ENCODE data around the gene MLLT6. TPM values are rescaled to one million over a fixed set of nuclear protein-coding genes. Genes with fewer than 3 reads are reported as not detected.
A peak's percentile ranks its signal among the peaks of the same experiment; 100 is the strongest.

MLLT6 gene
- total and polyA plus RNA-seq, 2 of the 13 experiments (the other 11 are each of a cell fraction or from before 2014, with no cell fraction given): 50.7 to 69.5 TPM

GRCh38 chr17:38663125-38663751 is 41.8 kb upstream of the MLLT6 start (continued):
- no peak for TF ChIP-seq ZNF18 (CRISPR knock-in tag; IDR thresholded peaks at IDR 0.05; ENCODE audit: insufficient replicate concordance)
- TF ChIP-seq SMARCE1 (IDR thresholded peaks at IDR 0.05; ENCODE audit: borderline replicate concordance): no peak
- peak; percentile 95 for TF ChIP-seq MYC (CRISPR knock-in tag; IDR thresholded peaks at IDR 0.05; ENCODE audit: borderline replicate concordance)
- peak; percentile 71; the same call in 1 of the 2 replicates for TF ChIP-seq SPEN (CRISPR knock-in tag; IDR thresholded peaks at IDR 0.05; ENCODE audit: low read depth)
- TF ChIP-seq DDIT3 (CRISPR knock-in tag; IDR thresholded peaks at IDR 0.05): no peak
- TF ChIP-seq ZNF772 (CRISPR knock-in tag; IDR thresholded peaks at IDR 0.05): peak; percentile 83; the same call in 1 of the 2 replicates
- TF ChIP-seq ZNF670 (CRISPR knock-in tag; IDR thresholded peaks at IDR 0.05; ENCODE audit: borderline replicate concordance): no peak
- TF ChIP-seq FOXO4 (CRISPR knock-in tag; conservative IDR thresholded peaks at IDR 0.05): no peak
- no peak for TF ChIP-seq NONO (IDR thresholded peaks at IDR 0.05)
- peak; percentile 93 for TF ChIP-seq NONO (CRISPR knock-in tag; conservative IDR thresholded peaks at IDR 0.05)
- no peak for TF ChIP-seq ZNF678 (CRISPR knock-in tag; IDR thresholded peaks at IDR 0.05)
- TF ChIP-seq TCF7L2 (IDR thresholded peaks at IDR 0.05; ENCODE audit: low read depth, low read length): no peak
- peak; percentile 43; the same call in 1 of the 2 replicates for TF ChIP-seq TFDP1 (CRISPR knock-in tag; IDR thresholded peaks at IDR 0.05; ENCODE audit: borderline replicate concordance)
- TF ChIP-seq JUNB (CRISPR knock-in tag; IDR thresholded peaks at IDR 0.05; ENCODE audit: borderline replicate concordance): no peak
- TF ChIP-seq XBP1 (CRISPR knock-in tag; IDR thresholded peaks at IDR 0.05): no peak
- TF ChIP-seq ZNF331 (CRISPR knock-in tag; IDR thresholded peaks at IDR 0.05): peak; percentile 89
- TF ChIP-seq MED8 (CRISPR knock-in tag; IDR thresholded peaks at IDR 0.05; ENCODE audit: insufficient replicate concordance): peak; percentile 64
- TF ChIP-seq DNMT3B (CRISPR knock-in tag; conservative IDR thresholded peaks at IDR 0.05): peak; percentile 71; the same call in 1 of the 2 replicates
- TF ChIP-seq ZNF235 (CRISPR knock-in tag; IDR thresholded peaks at IDR 0.05; ENCODE audit: borderline replicate concordance): no peak
- no peak for TF ChIP-seq IRF1 (CRISPR knock-in tag; IDR thresholded peaks at IDR 0.05; ENCODE audit: low read depth)
- TF ChIP-seq ZC3H4 (CRISPR knock-in tag; IDR thresholded peaks at IDR 0.05; ENCODE audit: borderline replicate concordance): no peak
- peak; percentile 78; the same call in 1 of the 2 replicates for TF ChIP-seq ZNF598 (CRISPR knock-in tag; IDR thresholded peaks at IDR 0.05; ENCODE audit: borderline replicate concordance)
- TF ChIP-seq ZNF160 (CRISPR knock-in tag; IDR thresholded peaks at IDR 0.05): no peak
- TF ChIP-seq BCL6 (CRISPR knock-in tag; IDR thresholded peaks at IDR 0.05): peak; percentile 69
- no peak for TF ChIP-seq CCDC6 (CRISPR knock-in tag; IDR thresholded peaks at IDR 0.05)
- no peak for TF ChIP-seq RFX5 (IDR thresholded peaks at IDR 0.05; ENCODE audit: low read depth, low read length)
- TF ChIP-seq SYNCRIP (IDR thresholded peaks at IDR 0.05; ENCODE audit: insufficient read depth, low read depth, low read length): no peak

Data from HepG2 (cell line).